ENCODE data around the gene CD226.
"Not testable (repeated sequence)": the region's sequence is repeated elsewhere in the genome, so short reads cannot be mapped to it uniquely, and the experiment has no call there.

CD226 gene

GRCh38 chr18:69947361-69948133 lies at the start of gene CD226:
Gene CD226, minus strand, starts transcription at chr18:69947873. Its CDS starts 467 bp downstream, at chr18:69947406.
- DNase-seq (ENCODE audit: extremely low read depth in 1 of 2, low read depth in 1 of 2) = no peak

GRCh38 chr18:69996951-69997798 lies 49.5 kb upstream of the CD226 start:
- no peak for DNase-seq (ENCODE audit: extremely low read depth in 1 of 2, low read depth in 1 of 2)

- DNase-seq (ENCODE audit: extremely low read depth in 1 of 2, low read depth in 1 of 2) = no peak
Measured at GRCh38 chr18:69996417-69996816, 48.7 kb upstream of the CD226 start.

- no peak for DNase-seq (ENCODE audit: extremely low read depth in 1 of 2, low read depth in 1 of 2)
Measured at GRCh38 chr18:69995774-69996173, 48.1 kb upstream of the CD226 start.

- DNase-seq (ENCODE audit: extremely low read depth in 1 of 2, low read depth in 1 of 2) = no peak
Measured at GRCh38 chr18:69992776-69993175, 45.1 kb upstream of the CD226 start.

- DNase-seq (ENCODE audit: extremely low read depth in 1 of 2, low read depth in 1 of 2) = no peak
Measured at GRCh38 chr18:69987870-69988269, 40.2 kb upstream of the CD226 start.

- DNase-seq (ENCODE audit: extremely low read depth in 1 of 2, low read depth in 1 of 2) = no peak
Measured at GRCh38 chr18:69985239-69985638, 37.6 kb upstream of the CD226 start.

- DNase-seq (ENCODE audit: extremely low read depth in 1 of 2, low read depth in 1 of 2) = no peak
Measured at GRCh38 chr18:69982417-69982816, 34.7 kb upstream of the CD226 start.

GRCh38 chr18:69981948-69982347 lies 34.3 kb upstream of the CD226 start:
- DNase-seq (ENCODE audit: extremely low read depth in 1 of 2, low read depth in 1 of 2) = no peak

- no peak for DNase-seq (ENCODE audit: extremely low read depth in 1 of 2, low read depth in 1 of 2)
Measured at GRCh38 chr18:69980982-69981804, 33.5 kb upstream of the CD226 start.

- no peak for DNase-seq (ENCODE audit: extremely low read depth in 1 of 2, low read depth in 1 of 2)
Measured at GRCh38 chr18:69980509-69980908, 32.8 kb upstream of the CD226 start.

- DNase-seq (ENCODE audit: extremely low read depth in 1 of 2, low read depth in 1 of 2) = no peak
Measured at GRCh38 chr18:69978732-69979715, 31.4 kb upstream of the CD226 start.

- not testable (repeated sequence) for DNase-seq (ENCODE audit: extremely low read depth in 1 of 2, low read depth in 1 of 2)
Measured at GRCh38 chr18:69975294-69975693, 27.6 kb upstream of the CD226 start.

- no peak for DNase-seq (ENCODE audit: extremely low read depth in 1 of 2, low read depth in 1 of 2)
Measured at GRCh38 chr18:69974365-69974764, 26.7 kb upstream of the CD226 start.

- DNase-seq (ENCODE audit: extremely low read depth in 1 of 2, low read depth in 1 of 2) = no peak
Measured at GRCh38 chr18:69969491-69969890, 21.8 kb upstream of the CD226 start.

- no peak for DNase-seq (ENCODE audit: extremely low read depth in 1 of 2, low read depth in 1 of 2)
Measured at GRCh38 chr18:69968039-69968438, 20.4 kb upstream of the CD226 start.

GRCh38 chr18:69963196-69963595 lies 15.5 kb upstream of the CD226 start:
- DNase-seq (ENCODE audit: extremely low read depth in 1 of 2, low read depth in 1 of 2) = no peak

- no peak for DNase-seq (ENCODE audit: extremely low read depth in 1 of 2, low read depth in 1 of 2)
Measured at GRCh38 chr18:69961718-69962117, 14.0 kb upstream of the CD226 start.

GRCh38 chr18:69958422-69958821 lies 10.7 kb upstream of the CD226 start:
- DNase-seq (ENCODE audit: extremely low read depth in 1 of 2, low read depth in 1 of 2) = no peak

- DNase-seq (ENCODE audit: extremely low read depth in 1 of 2, low read depth in 1 of 2) = no peak
Measured at GRCh38 chr18:69957747-69958146, 10.1 kb upstream of the CD226 start.
